Gastrocnemius medialis (tissue), 4 donors: ENCODE results near the gene SPSB2.

ENCODE experiments used
- POLR2A ChIP-seq, 2 donors: fragments of 450-650 bp; IDR thresholded peaks; one replicate each; pipeline ENCODE4 v1.6.1; 2017; ENCODE audit warnings: antibody characterized with exemption in 2 of 2, mild to moderate bottlenecking in 2 of 2, moderate library complexity in 2 of 2
- TF ChIP-seq, protein P1 (sequence below), 5 experiments: fragments of 450-650 bp in 3 of 5; fragments of 200-600 bp in 2 of 5; sonication (generic) in 2 of 5; IDR thresholded peaks in 4 of 5; conservative IDR thresholded peaks in 1 of 5; 1 replicate in 4 of 5; 2 replicates in 1 of 5; pipeline ENCODE4 v1.5.1; 2016 to 2019; ENCODE audit warnings: antibody characterized with exemption in 5 of 5, mild to moderate bottlenecking in 3 of 5, moderate library complexity in 3 of 5

DNA sequence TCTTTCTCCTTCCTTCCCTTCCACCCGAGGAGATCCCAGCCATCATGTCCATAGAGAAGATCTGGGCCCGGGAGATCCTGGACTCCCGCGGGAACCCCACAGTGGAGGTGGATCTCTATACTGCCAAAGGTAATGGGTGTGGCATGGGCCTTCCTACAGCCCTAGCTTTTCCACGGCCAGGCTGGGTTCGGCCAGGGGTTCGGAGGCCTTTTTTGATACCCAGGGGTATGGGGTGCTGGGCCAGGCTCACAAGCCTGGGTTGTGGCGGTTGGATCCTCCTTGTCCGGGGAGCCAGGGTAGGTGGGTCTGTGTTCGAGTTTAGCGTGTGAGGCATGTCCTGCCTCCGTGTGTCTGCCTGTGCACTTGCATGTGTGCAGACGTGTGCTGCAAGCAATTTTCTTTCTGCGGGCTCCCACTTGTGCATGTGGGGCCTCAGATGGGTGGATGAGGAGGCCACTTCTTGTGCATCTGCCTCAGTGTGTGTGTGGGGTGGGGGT is 42.7 kb upstream of the SPSB2 start:
- TF ChIP-seq, protein P1, sequence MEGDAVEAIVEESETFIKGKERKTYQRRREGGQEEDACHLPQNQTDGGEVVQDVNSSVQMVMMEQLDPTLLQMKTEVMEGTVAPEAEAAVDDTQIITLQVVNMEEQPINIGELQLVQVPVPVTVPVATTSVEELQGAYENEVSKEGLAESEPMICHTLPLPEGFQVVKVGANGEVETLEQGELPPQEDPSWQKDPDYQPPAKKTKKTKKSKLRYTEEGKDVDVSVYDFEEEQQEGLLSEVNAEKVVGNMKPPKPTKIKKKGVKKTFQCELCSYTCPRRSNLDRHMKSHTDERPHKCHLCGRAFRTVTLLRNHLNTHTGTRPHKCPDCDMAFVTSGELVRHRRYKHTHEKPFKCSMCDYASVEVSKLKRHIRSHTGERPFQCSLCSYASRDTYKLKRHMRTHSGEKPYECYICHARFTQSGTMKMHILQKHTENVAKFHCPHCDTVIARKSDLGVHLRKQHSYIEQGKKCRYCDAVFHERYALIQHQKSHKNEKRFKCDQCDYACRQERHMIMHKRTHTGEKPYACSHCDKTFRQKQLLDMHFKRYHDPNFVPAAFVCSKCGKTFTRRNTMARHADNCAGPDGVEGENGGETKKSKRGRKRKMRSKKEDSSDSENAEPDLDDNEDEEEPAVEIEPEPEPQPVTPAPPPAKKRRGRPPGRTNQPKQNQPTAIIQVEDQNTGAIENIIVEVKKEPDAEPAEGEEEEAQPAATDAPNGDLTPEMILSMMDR (IDR thresholded peaks at IDR 0.05 in 4 of 5, conservative IDR thresholded peaks at IDR 0.05 in 1 of 5): no peak
- TF ChIP-seq POLR2A (IDR thresholded peaks at IDR 0.05): no peak
